Stimulated activated CD4-positive, alpha-beta T cell treated with anti-CD3 and anti-CD28 coated beads, Interleukin-15, amount 100 ng/mL, for 24 hours (primary cell): ENCODE data around the gene ZEB2.

Experiments used
- DNase-seq: peaks from one replicate; pipeline ENCODE4 v3.0.0-alpha.2; 2020

ZEB2 gene

GRCh38 chr2:144414324-144414845 lies 105.5 kb downstream of the ZEB2 start:
- DNase-seq = peak; percentile 28

GRCh38 chr2:144412709-144413108 lies 107.2 kb downstream of the ZEB2 start:
- no peak for DNase-seq

GRCh38 chr2:144411473-144411872 lies 108.4 kb downstream of the ZEB2 start:
- DNase-seq = no peak

- no peak for DNase-seq
These were observed 110.7 kb downstream of the ZEB2 start for GRCh38 chr2:144409241-144409640.

GRCh38 chr2:144407262-144407661 lies 112.7 kb downstream of the ZEB2 start:
- DNase-seq = no peak

GRCh38 chr2:144405982-144406788 lies 113.7 kb downstream of the ZEB2 start:
- no peak for DNase-seq

GRCh38 chr2:144405321-144405720 lies 114.6 kb downstream of the ZEB2 start:
- DNase-seq = no peak

- DNase-seq = no peak
These were observed 115.2 kb downstream of the ZEB2 start for GRCh38 chr2:144404586-144405314.

GRCh38 chr2:144403933-144404332 lies 116.0 kb downstream of the ZEB2 start:
- DNase-seq = no peak

- no peak for DNase-seq
These were observed 117.7 kb downstream of the ZEB2 start for GRCh38 chr2:144402251-144402650.

GRCh38 chr2:144401036-144401435 lies 118.9 kb downstream of the ZEB2 start:
- no peak for DNase-seq

- DNase-seq = no peak
These were observed 123.6 kb downstream of the ZEB2 start for GRCh38 chr2:144396318-144396717.

- DNase-seq = no peak
These were observed 129.4 kb downstream of the ZEB2 start for GRCh38 chr2:144390424-144391020.

GRCh38 chr2:144389930-144390311 lies 130.0 kb downstream of the ZEB2 start:
- DNase-seq = no peak

GRCh38 chr2:144389151-144389929 lies 130.6 kb downstream of the ZEB2 start:
- no peak for DNase-seq

GRCh38 chr2:144385381-144385780 lies 134.5 kb downstream of the ZEB2 start:
- no peak for DNase-seq

GRCh38 chr2:144383571-144384100 lies 136.3 kb downstream of the ZEB2 start:
- DNase-seq = no peak

GRCh38 chr2:144382849-144383248 lies 137.1 kb downstream of the ZEB2 start:
- no peak for DNase-seq

GRCh38 chr2:144381716-144382115 lies 138.2 kb downstream of the ZEB2 start:
- no peak for DNase-seq

GRCh38 chr2:144379851-144380311 lies 140.0 kb downstream of the ZEB2 start:
- DNase-seq = no peak

GRCh38 chr2:144378551-144378950 lies 141.4 kb downstream of the ZEB2 start:
- DNase-seq = no peak

- no peak for DNase-seq
These were observed 142.0 kb downstream of the ZEB2 start for GRCh38 chr2:144377914-144378313.
